HG02610 (cell line): ENCODE results near the gene TNFSF13B.

ENCODE experiments used
- ATAC-seq: cut with Tn5 transposase; IDR thresholded peaks from one replicate; pipeline ENCODE4 v1.9.1; 2021; ENCODE audit warnings: mild to moderate bottlenecking, moderate library complexity; ENCODE audit not compliant: unreplicated experiment

The TNFSF13B gene

GRCh38 chr13:108342369-108343289 is 73.1 kb downstream of the TNFSF13B start:
- ATAC-seq, result no peak

DNA sequence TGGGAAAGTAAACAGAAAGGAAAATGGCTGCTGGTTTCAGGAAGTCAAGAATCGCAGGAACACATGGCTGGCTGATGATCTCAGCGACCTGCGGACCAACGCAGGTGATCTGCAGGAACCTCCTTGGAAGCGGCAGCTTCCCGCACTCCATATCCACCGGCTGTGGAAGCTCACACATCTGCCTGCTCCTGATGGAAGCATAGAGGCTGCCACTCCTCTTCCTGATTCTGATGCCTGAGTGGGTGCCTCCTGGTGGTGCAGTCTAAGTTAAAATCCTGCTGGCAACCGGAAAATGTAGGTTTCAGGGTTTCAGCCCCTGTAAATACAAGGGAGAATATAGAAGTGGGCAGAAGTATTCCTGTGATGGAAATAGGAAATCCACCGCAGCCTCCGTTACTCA is 75.5 kb downstream of the TNFSF13B start:
- ATAC-seq, result no peak

DNA sequence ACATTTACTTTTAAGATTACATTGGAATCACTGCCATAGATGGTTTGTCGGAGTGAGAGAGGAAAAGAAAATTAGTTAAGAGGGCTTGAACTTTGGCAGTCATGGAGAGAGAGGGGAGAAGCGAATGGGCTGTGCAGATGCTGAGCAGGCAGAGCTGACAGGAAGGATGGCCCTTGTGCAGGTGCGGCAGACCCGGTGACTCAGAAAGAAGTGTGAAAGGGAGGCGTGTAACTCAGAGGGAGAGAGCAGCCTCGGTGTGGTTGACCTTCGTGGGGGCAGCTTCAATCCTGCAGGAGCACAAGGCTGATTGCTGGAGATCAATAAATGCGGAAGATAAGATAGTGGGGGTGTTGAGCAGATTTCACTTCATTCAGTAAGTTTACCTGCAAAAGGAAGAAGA is 76.9 kb downstream of the TNFSF13B start:
- ATAC-seq, result no peak

DNA sequence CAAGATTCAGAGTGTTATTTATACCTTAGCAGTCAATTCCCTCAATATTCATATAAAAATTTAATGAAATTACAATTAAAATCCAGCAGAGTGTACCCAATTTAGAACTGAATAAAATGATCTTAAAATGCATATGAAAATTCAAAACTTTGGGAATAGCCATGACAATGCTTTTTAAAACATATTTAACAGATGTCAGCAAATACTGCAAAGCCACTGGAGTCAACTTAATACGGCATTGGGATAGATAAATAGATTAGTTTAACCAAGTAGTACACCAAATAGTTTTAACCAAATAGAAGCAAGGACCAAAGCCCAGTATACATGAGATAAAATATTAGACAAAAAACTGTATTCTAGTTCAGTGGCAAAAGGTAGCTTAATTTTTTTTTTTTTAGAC is 79.8 kb downstream of the TNFSF13B start:
- ATAC-seq, result no peak

- ATAC-seq, result no peak
These were observed 81.1 kb downstream of the TNFSF13B start for GRCh38 chr13:108350579-108350978.

DNA sequence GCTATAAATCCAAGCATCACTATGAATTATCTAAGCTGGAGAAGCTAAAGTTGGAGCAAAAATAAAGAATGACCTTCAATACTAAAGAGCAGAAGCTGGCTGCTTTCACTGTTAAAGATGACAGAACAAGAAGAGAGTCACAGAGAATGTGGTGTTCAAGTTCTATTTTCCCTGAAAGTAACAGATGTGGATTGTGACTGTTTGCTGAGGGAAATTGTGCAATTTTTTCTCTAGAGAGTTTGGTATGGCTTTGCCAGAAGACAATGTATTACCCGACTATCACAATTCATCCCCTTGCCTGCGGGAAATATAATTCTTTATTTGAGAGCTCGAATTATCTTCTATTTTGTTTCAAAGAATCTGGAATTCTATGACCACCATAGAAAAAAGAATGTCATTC is 83.1 kb downstream of the TNFSF13B start:
- no peak for ATAC-seq

DNA sequence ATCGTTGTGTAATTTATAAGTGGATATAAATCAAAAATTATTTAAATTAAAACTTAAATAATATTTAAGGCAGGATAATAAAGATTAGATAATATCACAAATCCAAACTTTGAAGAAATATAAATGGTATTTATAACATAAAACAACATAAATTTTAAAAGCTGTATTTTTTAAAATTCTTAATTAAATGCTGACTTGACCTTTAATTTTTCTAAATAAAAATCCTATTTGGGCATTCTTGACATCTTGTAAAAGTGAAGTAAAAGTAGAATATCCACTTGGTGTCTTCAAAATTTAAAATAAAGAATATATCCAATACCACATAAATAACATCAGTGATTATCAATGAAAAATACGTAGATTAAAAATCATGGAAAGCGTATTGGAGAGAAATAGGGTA is 87.7 kb downstream of the TNFSF13B start:
- no peak for ATAC-seq
